Endodermal cell (in vitro differentiated cells): Measurements from ENCODE around the gene MAST2. TPM values are rescaled to one million over a fixed set of nuclear protein-coding genes. Genes with fewer than 3 reads are reported as not detected.
A peak's percentile ranks its signal among the peaks of the same experiment; 100 is the strongest.

Experiments
- DNase-seq: peaks from one replicate; pipeline ENCODE4 v3.0.0-alpha.2; 2017
- H3K27ac ChIP-seq: 2 replicates; pipeline ENCODE4 v1.5.1; 2013; ENCODE audit warnings: mild to moderate bottlenecking, low read depth, low read length, moderate library complexity
- H3K27me3 ChIP-seq: 2 replicates; pipeline ENCODE4 v1.6.1; 2013; ENCODE audit warnings: mild to moderate bottlenecking, low read length, moderate library complexity; ENCODE audit not compliant: insufficient read depth, control insufficient read depth, poor library complexity, severe bottlenecking
- H3K36me3 ChIP-seq: 2 replicates; pipeline ENCODE4 v1.7.0; 2013; ENCODE audit warnings: mild to moderate bottlenecking, low read length, moderate library complexity; ENCODE audit not compliant: control insufficient read depth, insufficient read depth
- H3K4me1 ChIP-seq: one replicate; pipeline ENCODE4 v1.7.0; 2013; ENCODE audit warnings: low read length; ENCODE audit not compliant: control insufficient read depth, insufficient read depth
- H3K4me3 ChIP-seq: 2 replicates; pipeline ENCODE4 v1.5.1; 2013; ENCODE audit warnings: mild to moderate bottlenecking, low read length, moderate library complexity
- H3K9ac ChIP-seq: 2 replicates; pipeline ENCODE4 v1.6.1; 2013; ENCODE audit warnings: mild to moderate bottlenecking, low read length, moderate library complexity; ENCODE audit not compliant: poor library complexity, severe bottlenecking; ENCODE audit errors: extremely low read depth
- H3K9me3 ChIP-seq: 2 replicates; pipeline ENCODE4 v1.6.1; 2013; ENCODE audit warnings: mild to moderate bottlenecking, low read length, moderate library complexity; ENCODE audit not compliant: control insufficient read depth
- H3K27ac Mint-ChIP-seq: 2 replicates; pipeline ENCODE4 v1.8.0; 2020; ENCODE audit warnings: mixed read lengths
- H3K27me3 Mint-ChIP-seq: 2 replicates; pipeline ENCODE4 v1.8.0; 2021; ENCODE audit warnings: mild to moderate bottlenecking, mixed read lengths; ENCODE audit not compliant: insufficient read depth
- H3K36me3 Mint-ChIP-seq: 2 replicates; pipeline ENCODE4 v1.8.0; 2020; ENCODE audit warnings: low read depth, mixed read lengths
- H3K4me1 Mint-ChIP-seq: 2 replicates; pipeline ENCODE4 v1.8.0; 2020; ENCODE audit warnings: mixed read lengths
- H3K4me3 Mint-ChIP-seq: 2 replicates; pipeline ENCODE4 v1.8.0; 2020; ENCODE audit warnings: mild to moderate bottlenecking, moderate library complexity, mixed read lengths
- H3K9me3 Mint-ChIP-seq: 2 replicates; pipeline ENCODE4 v1.8.0; 2020; ENCODE audit warnings: mild to moderate bottlenecking, mixed read lengths
- WGBS, 2 experiments: methylation state at CpG; one replicate each; pipeline versions ENCODE4 v1.1.5 to v1.1.7; 2013; ENCODE audit warnings: missing lambda C conversion rate in 2 of 2, mixed read lengths in 1 of 2; ENCODE audit not compliant: insufficient coverage in 1 of 2, insufficient read length in 1 of 2; 5-methylcytosine and 5-hydroxymethylcytosine counted together
- total RNA-seq, 2 donors: library from RNA; stranded (reverse); fragmentation: NEBNext Ultra II Directional in 1 of 2; extraction: Animal tissue kit (Norgen Biotek cat#: 25700) in 1 of 2; gene quantifications; 2 replicates in 1 of 2; 3 replicates in 1 of 2; pipeline ENCODE4 v1.2.1, GENCODE V29; 2021
- TF ChIP-seq, protein P1 (sequence below): fragments of 200-600 bp; sonication (generic); conservative IDR thresholded peaks from 2 replicates; pipeline ENCODE4 v1.5.0; 2021; ENCODE audit warnings: antibody characterized with exemption, mild to moderate bottlenecking

The MAST2 gene
- total RNA-seq, 2 donors from 2014 or later = 46.3 to 60.7 TPM

DNA sequence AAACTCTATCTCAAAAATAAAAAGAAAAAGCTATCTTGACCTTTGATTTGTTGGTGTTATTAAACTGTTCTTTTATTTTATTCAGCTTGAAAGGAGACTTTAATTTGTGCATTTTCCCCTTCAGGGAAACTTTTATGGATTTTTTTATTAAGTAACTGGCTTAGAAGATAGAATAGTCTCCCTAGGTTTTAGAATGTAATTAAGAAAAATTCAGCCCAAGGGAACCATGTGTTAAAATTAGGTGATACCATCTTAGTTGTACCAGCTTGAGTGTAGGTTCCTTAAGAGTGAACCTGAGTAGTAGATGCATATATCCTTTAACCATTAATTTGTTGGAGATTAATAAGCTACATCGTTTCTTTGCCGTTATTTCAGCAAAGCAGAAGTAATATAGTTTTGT, 11.4 kb downstream of the MAST2 start:
- Histone ChIP-seq H3K9me3 (peaks cover 8% of the 10 kb centered on the region), H3K4me3 (no peak overlapping the region), H3K27ac (no peak overlapping the region), H3K36me3 (peaks cover 41% of the 10 kb centered on the region), H3K4me1 (no peaks in the 10 kb centered on the region), H3K27me3 (no peaks in the 10 kb centered on the region), H3K9ac (no peak overlapping the region)
- Mint-ChIP-seq H3K9me3 (no peaks in the 10 kb centered on the region), H3K4me1 (no peaks in the 10 kb centered on the region), H3K36me3 (peaks cover 54% of the 10 kb centered on the region), H3K4me3 (no peak overlapping the region), H3K27me3 (no peaks in the 10 kb centered on the region), H3K27ac (no peak overlapping the region)
- no peak for DNase-seq
- TF ChIP-seq, protein P1, sequence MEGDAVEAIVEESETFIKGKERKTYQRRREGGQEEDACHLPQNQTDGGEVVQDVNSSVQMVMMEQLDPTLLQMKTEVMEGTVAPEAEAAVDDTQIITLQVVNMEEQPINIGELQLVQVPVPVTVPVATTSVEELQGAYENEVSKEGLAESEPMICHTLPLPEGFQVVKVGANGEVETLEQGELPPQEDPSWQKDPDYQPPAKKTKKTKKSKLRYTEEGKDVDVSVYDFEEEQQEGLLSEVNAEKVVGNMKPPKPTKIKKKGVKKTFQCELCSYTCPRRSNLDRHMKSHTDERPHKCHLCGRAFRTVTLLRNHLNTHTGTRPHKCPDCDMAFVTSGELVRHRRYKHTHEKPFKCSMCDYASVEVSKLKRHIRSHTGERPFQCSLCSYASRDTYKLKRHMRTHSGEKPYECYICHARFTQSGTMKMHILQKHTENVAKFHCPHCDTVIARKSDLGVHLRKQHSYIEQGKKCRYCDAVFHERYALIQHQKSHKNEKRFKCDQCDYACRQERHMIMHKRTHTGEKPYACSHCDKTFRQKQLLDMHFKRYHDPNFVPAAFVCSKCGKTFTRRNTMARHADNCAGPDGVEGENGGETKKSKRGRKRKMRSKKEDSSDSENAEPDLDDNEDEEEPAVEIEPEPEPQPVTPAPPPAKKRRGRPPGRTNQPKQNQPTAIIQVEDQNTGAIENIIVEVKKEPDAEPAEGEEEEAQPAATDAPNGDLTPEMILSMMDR = no peak
- 75 to 100% methylated on average over 2 of the region's 2 CpGs for WGBS, 2 experiments

- Mint-ChIP-seq H3K27me3 (no peaks in the 10 kb centered on the region), H3K4me3 (no peak overlapping the region), H3K4me1 (no peaks in the 10 kb centered on the region), H3K36me3 (peaks cover 60% of the 10 kb centered on the region), H3K27ac (no peak overlapping the region), H3K9me3 (no peaks in the 10 kb centered on the region)
- H3K27me3 ChIP-seq = no peaks in the 10 kb centered on the region
- H3K36me3 ChIP-seq = peaks cover 41% of the 10 kb centered on the region
- H3K27ac ChIP-seq = no peak overlapping the region
- TF ChIP-seq, protein P1 = no peak
- no peaks in the 10 kb centered on the region for H3K4me1 ChIP-seq
- WGBS, 2 experiments = 91% methylated on average over 3 of the region's 3 CpGs; no CpG with 5 or more reads in 1 of the 2 experiments
- H3K9ac ChIP-seq = no peak overlapping the region
- H3K4me3 ChIP-seq = no peak overlapping the region
- DNase-seq = no peak
- H3K9me3 ChIP-seq = peaks cover 10% of the 10 kb centered on the region
Measured at GRCh38 chr1:45815667-45816458, 12.5 kb downstream of the MAST2 start.

GRCh38 chr1:45820173-45820572, 16.8 kb downstream of the MAST2 start:
- no peak overlapping the region for H3K27ac ChIP-seq
- H3K36me3 ChIP-seq = peaks cover 31% of the 10 kb centered on the region
- H3K27me3 ChIP-seq = no peaks in the 10 kb centered on the region
- no peak overlapping the region for H3K9ac ChIP-seq
- H3K4me3 ChIP-seq = peak overlapping the region; percentile 17
- H3K9me3 Mint-ChIP-seq = no peaks in the 10 kb centered on the region
- H3K36me3 Mint-ChIP-seq = peaks cover 55% of the 10 kb centered on the region
- no peak overlapping the region for H3K27ac Mint-ChIP-seq
- H3K4me1 ChIP-seq = no peaks in the 10 kb centered on the region
- TF ChIP-seq, protein P1 = no peak
- peaks cover 8% of the 10 kb centered on the region for H3K4me1 Mint-ChIP-seq
- H3K27me3 Mint-ChIP-seq = no peaks in the 10 kb centered on the region
- H3K4me3 Mint-ChIP-seq = no peak overlapping the region
- no peak for DNase-seq
- H3K9me3 ChIP-seq = peaks cover 10% of the 10 kb centered on the region
